GM21423 (cell line): ENCODE data around the gene PSKH1.
"Not testable (repeated sequence)": the region's sequence is repeated elsewhere in the genome, so short reads cannot be mapped to it uniquely, and the experiment has no call there.

Experiments used
- ATAC-seq: cut with Tn5 transposase; IDR thresholded peaks from one replicate; pipeline ENCODE4 v1.9.1; 2021; ENCODE audit warnings: mild to moderate bottlenecking, moderate library complexity; ENCODE audit not compliant: unreplicated experiment

PSKH1 gene

GRCh38 chr16:67923414-67924116 lies 30.5 kb downstream of the PSKH1 start:
- ATAC-seq: no peak

GRCh38 chr16:67924140-67924906 lies 31.3 kb downstream of the PSKH1 start:
- no peak for ATAC-seq

DNA sequence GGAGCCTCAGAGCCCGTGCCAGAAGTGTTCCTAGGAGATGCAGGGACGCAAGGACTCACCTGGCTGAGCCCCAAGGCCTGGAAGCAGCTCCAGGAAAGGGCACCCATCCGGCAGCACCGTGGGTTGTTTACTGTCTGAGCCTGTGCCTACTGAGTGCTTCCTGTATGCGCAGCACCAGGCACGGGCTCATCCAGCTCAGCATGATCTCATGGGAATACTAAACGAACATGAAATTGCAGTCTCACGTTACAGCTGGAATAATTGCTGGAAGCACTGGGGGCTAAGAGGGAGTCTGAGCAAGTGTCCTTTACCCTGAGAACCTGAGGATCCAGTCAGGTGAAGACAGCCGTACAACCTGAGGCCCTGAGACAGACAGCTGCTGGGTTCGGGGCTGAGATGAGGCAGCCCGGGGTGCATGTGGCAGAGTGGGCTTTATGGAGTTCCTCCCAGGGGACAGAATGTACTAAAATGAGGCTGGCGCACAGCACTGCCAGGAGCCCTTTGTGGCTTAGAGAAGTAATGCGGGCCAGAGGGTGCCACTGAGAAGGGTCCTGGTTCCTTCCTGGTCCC lies 33.2 kb downstream of the PSKH1 start:
- no peak for ATAC-seq

GRCh38 chr16:67927131-67927941 lies 34.3 kb downstream of the PSKH1 start:
- ATAC-seq: no peak

DNA sequence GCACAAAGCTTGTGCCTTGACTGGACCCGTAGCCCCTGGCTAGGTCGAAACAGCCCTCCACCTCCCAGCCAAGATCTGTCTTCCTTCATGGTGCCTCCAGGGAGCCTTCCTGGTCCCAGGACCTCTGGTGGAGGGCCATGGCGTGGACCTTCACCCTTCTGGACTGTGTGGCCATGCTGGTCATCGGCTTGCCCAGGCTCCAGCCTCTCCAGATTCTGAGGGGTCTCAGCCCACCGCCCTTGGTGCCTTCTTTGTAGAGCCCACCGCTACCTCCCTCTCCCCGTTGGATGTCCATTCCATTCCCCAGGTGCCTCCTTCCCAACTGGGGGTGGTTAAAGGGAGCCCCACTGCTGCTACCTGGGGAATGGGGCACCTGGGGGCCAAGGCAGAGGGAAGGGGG lies 35.1 kb downstream of the PSKH1 start:
- ATAC-seq: no peak

- no peak for ATAC-seq
Measured at GRCh38 chr16:67928561-67929364, 35.7 kb downstream of the PSKH1 start.

- no peak for ATAC-seq
Measured at GRCh38 chr16:67930191-67930590, 37.1 kb downstream of the PSKH1 start.

GRCh38 chr16:67930678-67931211 lies 37.7 kb downstream of the PSKH1 start:
- ATAC-seq: no peak

- ATAC-seq: no peak
Measured at GRCh38 chr16:67931712-67932461, 38.8 kb downstream of the PSKH1 start, which contains the start of gene CTRL. Gene CTRL, minus strand, starts transcription at chr16:67931862. Its CDS starts 10 bp downstream, at chr16:67931852.

DNA sequence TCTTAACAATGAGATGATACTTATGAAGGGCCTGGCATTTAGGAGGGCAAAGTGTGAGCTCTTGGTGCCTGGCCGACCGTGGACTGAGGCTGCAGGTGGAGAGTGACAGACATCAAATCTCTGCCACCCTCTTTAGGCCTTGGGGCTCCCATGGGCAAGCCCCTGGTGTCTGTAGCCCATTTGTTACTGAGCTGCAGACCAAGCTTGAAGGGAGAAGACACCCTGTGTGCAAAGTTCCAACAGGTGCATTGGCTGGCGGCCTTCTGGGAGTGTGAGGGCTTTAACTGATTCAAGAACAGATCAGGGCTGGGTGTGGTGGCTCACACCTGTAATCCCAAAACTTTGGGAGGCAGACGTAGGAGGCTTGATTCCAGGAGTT lies 39.4 kb downstream of the PSKH1 start:
- ATAC-seq: no peak

GRCh38 chr16:67933805-67934204 lies 40.8 kb downstream of the PSKH1 start:
- no peak for ATAC-seq

DNA sequence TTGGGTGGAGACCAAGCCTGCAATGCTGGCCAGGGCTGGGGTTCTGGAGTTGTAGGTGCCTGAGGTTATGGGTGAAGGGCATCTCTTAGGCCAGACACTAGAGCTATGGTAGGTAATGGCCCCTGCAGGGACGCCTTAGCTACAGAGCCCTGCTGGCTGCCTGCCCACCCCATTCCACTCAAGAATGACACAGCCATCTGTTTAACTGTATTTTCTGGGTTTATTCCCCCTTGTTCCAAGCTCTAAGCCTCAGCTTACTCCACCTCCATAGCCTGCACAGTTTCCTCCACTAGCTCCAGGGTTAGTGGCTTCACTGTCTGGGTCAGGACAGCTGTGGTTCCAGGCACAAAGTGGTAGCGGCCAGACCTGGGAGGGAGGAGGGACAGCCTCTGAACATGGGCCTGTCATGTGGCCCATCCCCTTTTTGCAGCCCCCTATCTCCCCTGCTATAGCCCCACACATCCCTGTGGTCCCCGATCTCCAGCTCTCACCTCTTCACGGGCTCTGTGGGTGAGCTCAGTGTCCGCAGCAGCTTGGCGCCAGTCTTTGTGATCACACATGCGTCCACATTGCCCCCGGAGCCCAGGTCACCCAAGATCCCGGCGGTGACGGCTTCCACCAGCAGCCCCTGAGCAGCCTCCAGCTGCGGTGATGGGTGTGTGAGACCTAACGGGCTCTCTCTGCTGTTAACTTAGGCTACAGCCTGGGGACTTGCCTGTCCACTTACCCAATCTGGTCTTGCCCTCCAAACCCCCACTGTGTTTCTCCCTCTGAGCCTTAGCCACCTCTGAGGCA lies 41.4 kb downstream of the PSKH1 start:
- ATAC-seq: no peak

- ATAC-seq: no peak
Measured at GRCh38 chr16:67935101-67935401, 42.0 kb downstream of the PSKH1 start.

DNA sequence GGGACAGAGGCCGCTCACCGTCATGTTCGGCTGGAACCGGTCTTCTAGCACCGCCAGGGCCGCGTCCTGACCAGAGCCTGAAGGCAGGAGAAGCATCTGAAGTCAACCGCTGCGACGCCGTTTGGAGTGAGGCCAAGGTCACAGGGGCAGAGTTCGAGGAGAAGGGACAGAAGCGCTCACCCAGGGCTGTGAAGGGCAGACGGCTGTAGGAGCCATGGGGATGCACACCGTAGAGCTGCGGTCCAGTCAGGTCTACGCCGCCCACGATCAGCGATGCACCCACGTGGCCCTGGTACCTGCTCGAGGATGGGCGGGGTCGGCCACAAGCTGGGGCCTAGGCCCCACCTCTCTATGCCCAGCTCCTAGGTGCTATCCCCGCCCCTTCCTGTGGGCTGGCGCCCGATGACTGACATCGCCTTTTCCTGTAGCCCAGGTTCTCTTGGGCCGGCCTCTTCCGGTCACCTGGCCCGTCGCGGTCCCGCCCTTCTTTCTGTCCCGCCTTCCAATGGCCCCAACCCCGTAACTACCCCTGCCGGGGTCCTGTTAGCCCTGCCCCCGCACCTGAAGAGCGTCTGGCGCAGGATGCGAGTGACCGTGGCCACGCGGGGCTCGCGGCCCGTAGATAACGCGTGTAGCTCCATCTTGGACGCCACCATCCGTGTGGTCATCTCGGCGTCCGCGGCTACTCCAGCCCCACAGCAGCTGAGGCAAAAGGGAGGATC lies 42.5 kb downstream of the PSKH1 start:
- ATAC-seq: peak; percentile 82

DNA sequence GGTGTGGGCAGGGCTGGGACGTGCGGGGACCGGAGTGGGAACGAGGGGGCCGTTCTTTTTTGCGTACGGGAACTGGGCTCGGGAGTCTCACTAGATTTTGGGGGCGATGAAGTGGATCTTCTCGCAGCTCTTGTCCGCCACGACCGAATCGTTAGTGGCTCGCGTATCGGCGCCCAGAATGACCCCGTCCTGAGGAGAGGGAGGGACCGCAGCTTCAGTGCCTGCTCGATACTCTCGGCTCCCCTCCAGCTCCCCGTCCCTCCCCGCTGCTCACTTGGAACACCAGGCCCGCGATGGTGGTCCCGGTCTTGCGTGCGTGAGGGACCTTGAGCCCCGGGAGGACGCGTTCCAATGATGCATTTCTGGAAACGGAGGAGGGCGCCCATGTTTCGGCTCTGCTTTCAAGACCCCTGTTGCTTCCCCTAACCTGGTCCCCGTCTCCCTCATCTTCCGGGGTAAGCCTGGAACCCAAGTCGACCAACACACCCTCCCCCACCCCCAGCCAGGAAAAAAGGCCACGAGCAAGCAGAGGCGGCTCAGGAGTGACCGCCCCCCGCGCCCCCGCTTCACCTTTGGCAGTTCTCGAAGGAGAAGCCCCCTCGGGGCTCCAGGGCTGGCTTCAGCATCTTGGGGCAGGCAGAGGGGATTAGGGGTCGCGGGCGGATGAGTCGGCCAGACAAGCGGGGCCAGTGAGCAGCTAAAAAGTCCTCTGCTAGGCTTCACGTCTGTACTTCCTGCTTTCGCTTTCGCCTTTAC lies 43.2 kb downstream of the PSKH1 start, which contains the start of gene PSMB10:
TSS of gene PSMB10 (minus strand) at position 727 of the 756 bp plus-strand sequence. CDS start at position 626, 101 bp downstream.
- no peak for ATAC-seq

DNA sequence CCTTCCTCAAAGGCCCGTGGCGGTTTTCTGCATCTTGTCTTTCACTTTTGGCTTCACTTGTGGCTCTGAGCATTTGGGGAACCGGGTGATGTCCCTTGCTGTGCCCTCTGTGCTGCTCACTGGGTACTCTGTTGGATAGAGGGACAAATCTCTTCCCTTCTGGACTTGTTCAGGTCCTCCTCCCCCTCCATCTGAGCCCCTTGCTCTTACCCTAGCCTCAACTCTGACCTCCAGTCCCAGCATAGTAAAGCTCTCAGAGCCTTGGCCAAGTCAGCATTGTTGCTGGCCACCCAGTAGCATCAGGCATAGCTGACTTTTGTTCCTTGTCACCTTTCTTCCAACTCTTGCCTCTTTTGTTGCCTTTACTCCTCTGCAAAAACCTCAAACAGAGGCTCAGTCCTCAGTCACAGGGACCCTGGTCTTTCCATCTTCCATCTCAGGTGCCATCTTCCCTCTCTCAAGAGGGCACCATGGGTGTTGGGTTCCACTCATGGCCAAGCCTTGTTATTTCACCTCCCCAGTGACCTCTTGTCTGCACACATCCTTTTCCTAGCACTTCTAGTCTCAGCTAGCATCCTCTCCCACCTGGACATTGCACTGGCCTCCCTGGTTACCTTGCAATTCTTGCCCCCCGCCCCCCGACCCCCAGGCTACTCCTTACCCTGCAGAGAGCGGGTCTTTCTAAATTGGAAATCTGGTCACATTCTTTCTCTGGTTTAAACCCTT lies 44.0 kb downstream of the PSKH1 start:
- peak; percentile 54 for ATAC-seq

- ATAC-seq: not testable (repeated sequence)
Measured at GRCh38 chr16:67937713-67938112, 44.7 kb downstream of the PSKH1 start.
